ENCODE data around the gene MFSD12.

DNA sequence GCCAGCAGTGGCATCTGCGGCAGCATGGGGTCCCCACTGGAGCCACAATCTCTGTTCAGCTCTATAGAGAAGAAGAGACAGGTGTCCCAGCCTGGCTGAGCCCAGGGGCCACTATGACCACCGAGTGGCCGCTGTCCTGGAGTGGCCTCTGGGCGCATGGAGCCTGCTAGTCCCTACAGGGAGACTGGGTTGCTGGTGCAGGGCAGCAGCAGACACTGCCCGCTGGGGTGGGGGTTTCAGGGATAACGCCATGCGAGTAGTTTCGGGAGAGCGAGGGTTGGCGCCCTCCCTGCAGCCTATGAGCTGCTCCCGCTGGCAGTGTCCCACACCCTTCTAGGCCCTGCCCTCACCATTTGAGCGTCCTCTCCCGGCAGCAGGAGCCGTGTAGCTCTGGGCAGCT, 29.3 kb downstream of the MFSD12 start:
- TF ChIP-seq ZNF2 (tag by site-specific recombination; IDR thresholded peaks at IDR 0.05) = no peak
- TF ChIP-seq RBAK (tag by site-specific recombination; IDR thresholded peaks at IDR 0.05) = no peak
- TF ChIP-seq, protein P1, sequence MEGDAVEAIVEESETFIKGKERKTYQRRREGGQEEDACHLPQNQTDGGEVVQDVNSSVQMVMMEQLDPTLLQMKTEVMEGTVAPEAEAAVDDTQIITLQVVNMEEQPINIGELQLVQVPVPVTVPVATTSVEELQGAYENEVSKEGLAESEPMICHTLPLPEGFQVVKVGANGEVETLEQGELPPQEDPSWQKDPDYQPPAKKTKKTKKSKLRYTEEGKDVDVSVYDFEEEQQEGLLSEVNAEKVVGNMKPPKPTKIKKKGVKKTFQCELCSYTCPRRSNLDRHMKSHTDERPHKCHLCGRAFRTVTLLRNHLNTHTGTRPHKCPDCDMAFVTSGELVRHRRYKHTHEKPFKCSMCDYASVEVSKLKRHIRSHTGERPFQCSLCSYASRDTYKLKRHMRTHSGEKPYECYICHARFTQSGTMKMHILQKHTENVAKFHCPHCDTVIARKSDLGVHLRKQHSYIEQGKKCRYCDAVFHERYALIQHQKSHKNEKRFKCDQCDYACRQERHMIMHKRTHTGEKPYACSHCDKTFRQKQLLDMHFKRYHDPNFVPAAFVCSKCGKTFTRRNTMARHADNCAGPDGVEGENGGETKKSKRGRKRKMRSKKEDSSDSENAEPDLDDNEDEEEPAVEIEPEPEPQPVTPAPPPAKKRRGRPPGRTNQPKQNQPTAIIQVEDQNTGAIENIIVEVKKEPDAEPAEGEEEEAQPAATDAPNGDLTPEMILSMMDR (tag by site-specific recombination; IDR thresholded peaks at IDR 0.05) = no peak

Data from HEK293 (cell line).